ENCODE measurements around the gene POM121C.
"Not testable (repeated sequence)": the region's sequence is repeated elsewhere in the genome, so short reads cannot be mapped to it uniquely, and the experiment has no call there.

DNA sequence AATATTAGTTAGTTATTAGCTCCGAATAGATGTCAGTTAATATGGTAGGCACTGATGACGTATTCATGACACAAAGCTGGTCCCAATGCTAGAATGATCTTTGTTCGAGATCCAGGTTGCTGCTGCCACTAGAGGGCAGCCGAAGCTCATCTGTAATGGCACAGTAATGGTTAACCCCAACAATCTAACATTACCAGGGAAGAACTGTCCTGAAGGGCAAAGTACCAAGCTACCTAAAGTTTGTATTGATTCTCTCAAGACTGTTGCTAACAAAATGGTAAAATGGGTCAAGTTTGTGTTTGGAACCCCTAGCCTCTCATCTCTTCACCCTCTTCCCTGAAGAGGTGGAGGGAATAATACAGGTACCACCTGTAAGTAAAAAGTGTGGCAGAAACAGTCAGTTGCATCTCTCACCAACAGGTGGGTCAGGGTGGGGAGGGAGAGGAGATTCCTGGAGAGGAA lies 33.6 kb downstream of the POM121C start:
- TF ChIP-seq, protein P1, sequence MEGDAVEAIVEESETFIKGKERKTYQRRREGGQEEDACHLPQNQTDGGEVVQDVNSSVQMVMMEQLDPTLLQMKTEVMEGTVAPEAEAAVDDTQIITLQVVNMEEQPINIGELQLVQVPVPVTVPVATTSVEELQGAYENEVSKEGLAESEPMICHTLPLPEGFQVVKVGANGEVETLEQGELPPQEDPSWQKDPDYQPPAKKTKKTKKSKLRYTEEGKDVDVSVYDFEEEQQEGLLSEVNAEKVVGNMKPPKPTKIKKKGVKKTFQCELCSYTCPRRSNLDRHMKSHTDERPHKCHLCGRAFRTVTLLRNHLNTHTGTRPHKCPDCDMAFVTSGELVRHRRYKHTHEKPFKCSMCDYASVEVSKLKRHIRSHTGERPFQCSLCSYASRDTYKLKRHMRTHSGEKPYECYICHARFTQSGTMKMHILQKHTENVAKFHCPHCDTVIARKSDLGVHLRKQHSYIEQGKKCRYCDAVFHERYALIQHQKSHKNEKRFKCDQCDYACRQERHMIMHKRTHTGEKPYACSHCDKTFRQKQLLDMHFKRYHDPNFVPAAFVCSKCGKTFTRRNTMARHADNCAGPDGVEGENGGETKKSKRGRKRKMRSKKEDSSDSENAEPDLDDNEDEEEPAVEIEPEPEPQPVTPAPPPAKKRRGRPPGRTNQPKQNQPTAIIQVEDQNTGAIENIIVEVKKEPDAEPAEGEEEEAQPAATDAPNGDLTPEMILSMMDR (IDR thresholded peaks at IDR 0.05), result peak; percentile 56
- not testable (repeated sequence) for TF ChIP-seq REST (IDR thresholded peaks at IDR 0.05; ENCODE audit: insufficient read depth in 1 of 2, low read depth in 2 of 2, low read length in 1 of 2); POLR2AphosphoS5 (IDR thresholded peaks at IDR 0.05; ENCODE audit: low read depth, low read length); SIN3A (IDR thresholded peaks at IDR 0.05; ENCODE audit: borderline replicate concordance, insufficient read depth, low read depth, low read length)
